Osteoblast (primary cell): ENCODE measurements around the gene PIAS1. TPM values are rescaled to one million over a fixed set of nuclear protein-coding genes. Genes with fewer than 3 reads are reported as not detected.

ENCODE experiments used
- DNase-seq: peaks from one replicate; pipeline ENCODE4 v3.0.0; 2011; ENCODE audit warnings: low spot score, mixed read lengths; ENCODE audit not compliant: insufficient read length; ENCODE audit errors: missing footprints
- H2AFZ ChIP-seq: 2 replicates; pipeline ENCODE4 v1.6.0; 2011; ENCODE audit warnings: mild to moderate bottlenecking, low read length
- H3K27ac ChIP-seq: 2 replicates; pipeline ENCODE4 v1.5.1; 2011; ENCODE audit warnings: mild to moderate bottlenecking, low read depth, low read length, moderate library complexity
- H3K27me3 ChIP-seq: 2 replicates; pipeline ENCODE4 v1.6.0; 2012; ENCODE audit warnings: mild to moderate bottlenecking, control low read depth, inconsistent platforms, low read length, moderate library complexity; ENCODE audit not compliant: insufficient read depth
- H3K36me3 ChIP-seq: 2 replicates; pipeline ENCODE4 v1.5.1; 2011; ENCODE audit warnings: mild to moderate bottlenecking, low read length, control low read depth, moderate library complexity; ENCODE audit not compliant: insufficient read depth
- H3K4me1 ChIP-seq: 2 replicates; pipeline ENCODE4 v1.5.1; 2011; ENCODE audit warnings: mild to moderate bottlenecking, low read length, control low read depth, moderate library complexity; ENCODE audit not compliant: insufficient read depth
- H3K4me2 ChIP-seq: 2 replicates; pipeline ENCODE4 v1.6.0; 2011; ENCODE audit warnings: mild to moderate bottlenecking, low read length; ENCODE audit not compliant: insufficient read depth
- H3K4me3 ChIP-seq: fragments of 200-600 bp; sonication (generic); 3 replicates; pipeline ENCODE4 v1.5.1; 2012; ENCODE audit warnings: mild to moderate bottlenecking, low read length, inconsistent platforms; ENCODE audit not compliant: insufficient read depth
- H3K79me2 ChIP-seq: 2 replicates; pipeline ENCODE4 v1.6.0; 2012; ENCODE audit warnings: mild to moderate bottlenecking, low read length, control low read depth, inconsistent platforms; ENCODE audit not compliant: insufficient read depth
- H3K9me3 ChIP-seq: 2 replicates; pipeline ENCODE4 v1.5.1; 2011; ENCODE audit warnings: low read depth, low read length, control low read depth
- H4K20me1 ChIP-seq: 2 replicates; pipeline ENCODE4 v1.6.0; 2012; ENCODE audit warnings: mild to moderate bottlenecking, low read length, control low read depth; ENCODE audit not compliant: insufficient read depth
- total RNA-seq: library from RNA; depleted of rRNA; stranded (reverse); fragments of >200 nt; gene quantifications from 2 replicates; pipeline ENCODE4 v1.2.3, GENCODE V29; 2012
- TF ChIP-seq, protein P1 (sequence below): IDR thresholded peaks from 2 replicates; pipeline ENCODE4 v1.5.1; 2011; ENCODE audit warnings: mild to moderate bottlenecking, low read depth, low read length, moderate library complexity; ENCODE audit errors: extremely low read depth

The PIAS1 gene
- total RNA-seq, 1 donor, result 29.0 TPM

DNA sequence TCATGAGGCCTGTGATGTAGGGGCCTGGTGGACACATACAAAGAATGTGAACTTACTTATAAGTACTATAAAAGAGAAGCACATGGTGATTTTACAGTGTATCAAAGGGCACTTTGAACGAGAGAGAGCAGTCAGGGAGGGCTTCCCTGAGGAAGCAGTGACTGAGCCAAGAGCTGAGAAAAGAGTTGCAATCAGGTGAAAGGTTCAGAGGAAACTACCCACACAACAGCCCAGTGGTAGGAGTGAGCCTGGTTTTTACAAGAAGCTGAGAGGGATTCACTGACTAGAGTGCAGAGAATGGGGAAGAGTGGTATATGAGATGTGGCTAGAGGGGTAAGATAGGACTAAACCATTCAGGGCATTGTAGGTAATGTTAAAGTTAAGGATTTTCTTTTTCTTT, 93.9 kb downstream of the PIAS1 start:
- H3K79me2 ChIP-seq, result peaks cover 17% of the 10 kb centered on the region
- H2AFZ ChIP-seq, result no peak overlapping the region
- peaks cover 29% of the 10 kb centered on the region for H3K4me1 ChIP-seq
- H3K4me2 ChIP-seq, result no peak overlapping the region
- H3K27me3 ChIP-seq, result no peaks in the 10 kb centered on the region
- TF ChIP-seq, protein P1, sequence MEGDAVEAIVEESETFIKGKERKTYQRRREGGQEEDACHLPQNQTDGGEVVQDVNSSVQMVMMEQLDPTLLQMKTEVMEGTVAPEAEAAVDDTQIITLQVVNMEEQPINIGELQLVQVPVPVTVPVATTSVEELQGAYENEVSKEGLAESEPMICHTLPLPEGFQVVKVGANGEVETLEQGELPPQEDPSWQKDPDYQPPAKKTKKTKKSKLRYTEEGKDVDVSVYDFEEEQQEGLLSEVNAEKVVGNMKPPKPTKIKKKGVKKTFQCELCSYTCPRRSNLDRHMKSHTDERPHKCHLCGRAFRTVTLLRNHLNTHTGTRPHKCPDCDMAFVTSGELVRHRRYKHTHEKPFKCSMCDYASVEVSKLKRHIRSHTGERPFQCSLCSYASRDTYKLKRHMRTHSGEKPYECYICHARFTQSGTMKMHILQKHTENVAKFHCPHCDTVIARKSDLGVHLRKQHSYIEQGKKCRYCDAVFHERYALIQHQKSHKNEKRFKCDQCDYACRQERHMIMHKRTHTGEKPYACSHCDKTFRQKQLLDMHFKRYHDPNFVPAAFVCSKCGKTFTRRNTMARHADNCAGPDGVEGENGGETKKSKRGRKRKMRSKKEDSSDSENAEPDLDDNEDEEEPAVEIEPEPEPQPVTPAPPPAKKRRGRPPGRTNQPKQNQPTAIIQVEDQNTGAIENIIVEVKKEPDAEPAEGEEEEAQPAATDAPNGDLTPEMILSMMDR, result no peak
- no peaks in the 10 kb centered on the region for H4K20me1 ChIP-seq
- no peak for DNase-seq
- H3K4me3 ChIP-seq, result no peak overlapping the region
- H3K36me3 ChIP-seq, result peaks cover 6% of the 10 kb centered on the region
- H3K9me3 ChIP-seq, result no peaks in the 10 kb centered on the region
- peak overlapping the region; percentile 16 for H3K27ac ChIP-seq

DNA sequence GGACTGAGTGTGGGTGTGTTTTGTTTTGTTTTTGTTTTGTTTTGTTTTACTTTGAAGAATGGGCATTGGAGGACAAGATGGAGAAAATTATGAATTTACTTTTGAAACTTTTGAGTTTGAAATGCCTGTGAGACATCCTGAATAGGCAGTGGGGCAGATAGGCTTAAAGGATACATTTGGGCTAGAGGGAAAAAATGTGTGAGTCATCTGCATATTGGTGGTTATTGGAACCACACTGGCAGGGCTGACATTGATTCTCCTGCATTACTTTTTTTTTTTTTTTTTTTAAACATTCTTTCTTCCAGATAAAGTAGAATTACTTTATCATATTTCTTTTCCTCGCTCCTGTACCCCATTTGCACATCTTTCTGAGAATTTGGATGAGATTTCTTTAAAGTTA, 94.9 kb downstream of the PIAS1 start:
- H2AFZ ChIP-seq, result no peak overlapping the region
- H3K79me2 ChIP-seq, result peaks cover 15% of the 10 kb centered on the region
- H3K9me3 ChIP-seq, result no peaks in the 10 kb centered on the region
- no peak overlapping the region for H3K4me3 ChIP-seq
- no peaks in the 10 kb centered on the region for H3K27me3 ChIP-seq
- peaks cover 29% of the 10 kb centered on the region for H3K4me1 ChIP-seq
- peak overlapping the region; percentile 19 for H3K27ac ChIP-seq
- H4K20me1 ChIP-seq, result no peaks in the 10 kb centered on the region
- DNase-seq, result no peak
- H3K36me3 ChIP-seq, result peaks cover 6% of the 10 kb centered on the region
- H3K4me2 ChIP-seq, result peak overlapping the region; percentile 37
- TF ChIP-seq, protein P1, result no peak

DNA sequence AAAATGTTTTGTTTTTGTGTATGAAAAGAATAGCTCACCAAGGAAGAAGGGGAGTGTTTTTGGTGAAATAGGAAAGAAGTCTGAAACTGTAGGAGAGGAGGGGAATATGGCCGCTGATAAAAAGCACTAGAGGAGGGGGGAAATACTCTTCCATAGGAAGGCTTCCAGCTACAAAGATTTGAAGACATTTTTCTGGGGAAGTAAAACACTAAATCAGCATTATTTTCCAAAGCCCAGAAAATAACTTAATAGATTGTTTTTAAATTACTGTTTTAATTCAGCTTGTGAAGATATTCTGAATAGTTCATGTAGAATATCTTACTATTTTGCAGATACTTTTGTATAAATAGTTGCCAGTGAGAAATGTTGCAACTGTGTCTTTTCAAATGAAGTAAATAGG, 96.1 kb downstream of the PIAS1 start:
- DNase-seq, result no peak
- TF ChIP-seq, protein P1, result no peak

DNA sequence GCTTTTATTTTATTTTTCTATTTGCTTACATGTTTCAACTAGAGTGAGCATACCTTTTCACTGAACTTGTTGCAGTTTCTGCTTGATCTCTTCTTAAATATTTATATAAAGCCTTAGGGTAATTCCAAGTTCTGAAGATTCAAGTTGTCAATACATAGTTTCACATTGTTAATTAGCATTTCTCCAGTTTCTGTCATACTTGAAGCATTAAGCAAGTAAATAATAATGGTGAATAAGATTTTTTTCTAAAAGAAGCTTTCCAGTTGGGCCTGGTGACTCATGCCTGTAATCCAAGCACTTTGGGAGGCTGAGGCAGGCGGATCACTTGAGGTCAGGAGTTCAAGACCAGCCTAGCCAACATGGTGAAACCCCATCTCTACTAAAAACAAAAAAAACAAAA, 97.2 kb downstream of the PIAS1 start:
- Histone ChIP-seq H2AFZ (no peak overlapping the region), H3K4me3 (no peak overlapping the region), H3K27ac (no peak overlapping the region), H3K79me2 (peaks cover 12% of the 10 kb centered on the region), H3K36me3 (peaks cover 6% of the 10 kb centered on the region), H3K4me2 (no peak overlapping the region), H3K27me3 (no peaks in the 10 kb centered on the region), H4K20me1 (no peaks in the 10 kb centered on the region), H3K4me1 (peaks cover 20% of the 10 kb centered on the region), H3K9me3 (no peaks in the 10 kb centered on the region)
- TF ChIP-seq, protein P1, result no peak
- DNase-seq, result no peak

More for the DNA sequence above, 96.1 kb downstream of the PIAS1 start:
- H3K4me2 ChIP-seq, result no peak overlapping the region
- peaks cover 28% of the 10 kb centered on the region for H3K4me1 ChIP-seq
- H2AFZ ChIP-seq, result no peak overlapping the region
- no peaks in the 10 kb centered on the region for H4K20me1 ChIP-seq
- H3K9me3 ChIP-seq, result no peaks in the 10 kb centered on the region
- H3K79me2 ChIP-seq, result peaks cover 12% of the 10 kb centered on the region
- no peak overlapping the region for H3K27ac ChIP-seq
- peaks cover 6% of the 10 kb centered on the region for H3K36me3 ChIP-seq
- no peaks in the 10 kb centered on the region for H3K27me3 ChIP-seq
- no peak overlapping the region for H3K4me3 ChIP-seq
